HG03060 (cell line): ENCODE data around the gene FLT4.

Experiments
- ATAC-seq: cut with Tn5 transposase; IDR thresholded peaks from one replicate; pipeline ENCODE4 v1.9.1; 2021; ENCODE audit warnings: low read depth, moderate number of reproducible peaks; ENCODE audit not compliant: unreplicated experiment

FLT4 gene

DNA sequence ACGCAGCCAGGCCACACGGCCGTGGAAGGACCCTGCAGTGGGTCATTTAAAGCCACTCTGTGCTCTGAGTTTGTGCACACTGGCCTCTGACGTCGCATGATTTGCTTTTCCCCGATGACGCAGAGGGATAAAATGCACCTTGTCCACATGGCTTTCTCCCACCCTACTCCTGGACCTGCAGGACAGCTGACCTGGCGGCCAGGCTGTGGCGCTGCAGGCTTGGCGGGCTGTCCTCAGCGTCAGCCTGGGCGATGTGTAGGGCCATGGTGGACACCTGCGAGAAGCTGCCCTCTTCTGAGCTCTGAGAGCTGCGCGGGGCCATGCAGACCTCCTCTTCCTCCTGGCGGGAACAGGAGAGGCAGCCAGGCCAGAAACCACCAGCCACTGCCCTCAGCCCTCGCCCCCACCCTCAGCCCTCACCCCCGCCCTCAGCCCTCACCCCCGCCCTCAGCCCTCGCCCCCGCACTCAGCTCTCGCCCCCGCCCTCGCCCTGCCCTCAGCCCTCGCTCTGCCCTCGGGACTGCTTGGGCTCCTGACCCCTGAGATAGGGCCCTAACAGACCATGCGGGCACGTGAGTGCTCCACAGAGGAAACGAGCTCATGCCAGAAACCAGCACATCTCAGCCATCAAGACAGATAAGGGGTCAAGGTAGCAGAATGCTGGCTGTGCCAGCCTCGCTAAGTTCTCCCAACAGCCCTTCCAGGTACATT is 38.1 kb downstream of the FLT4 start:
- no peak for ATAC-seq

GRCh38 chr5:180609817-180610550 is 39.4 kb downstream of the FLT4 start:
- ATAC-seq, result no peak

- ATAC-seq, result no peak
Observed at GRCh38 chr5:180609386-180609785, 40.0 kb downstream of the FLT4 start.

DNA sequence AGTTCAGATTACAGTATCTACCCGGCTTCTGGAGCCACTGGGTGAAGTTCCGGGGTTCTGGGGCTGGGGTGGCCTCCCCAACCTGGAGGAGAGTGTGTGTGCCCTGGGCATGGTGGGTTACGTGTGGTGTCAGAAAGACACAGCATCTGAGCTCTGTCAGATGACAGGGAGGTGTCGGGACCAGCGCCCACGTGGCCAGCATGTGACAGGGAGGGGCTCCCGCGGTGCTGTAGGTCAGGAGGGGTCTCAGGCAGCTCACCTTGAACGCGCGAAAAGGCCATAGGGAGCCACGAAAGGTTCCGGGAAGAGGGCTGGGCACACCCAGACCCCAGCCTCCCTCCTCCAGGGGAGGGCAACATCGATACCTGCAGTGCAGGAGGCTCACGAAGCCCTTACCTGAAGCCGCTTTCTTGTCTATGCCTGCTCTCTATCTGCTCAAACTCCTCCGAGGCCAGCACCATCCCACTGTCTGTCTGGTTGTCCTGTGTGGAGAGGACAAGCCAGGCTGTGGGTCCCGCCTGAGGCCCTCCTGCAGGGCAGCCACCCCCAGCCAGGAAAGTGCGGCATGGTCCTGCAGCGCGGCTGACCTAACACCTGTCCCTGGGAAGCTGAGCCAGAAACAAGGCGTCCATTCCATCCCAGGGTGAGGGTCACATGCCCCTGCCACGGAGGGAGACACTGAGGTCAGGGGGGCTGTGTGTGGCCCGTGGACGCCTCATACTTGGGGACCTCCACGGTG is 40.7 kb downstream of the FLT4 start:
- no peak for ATAC-seq

DNA sequence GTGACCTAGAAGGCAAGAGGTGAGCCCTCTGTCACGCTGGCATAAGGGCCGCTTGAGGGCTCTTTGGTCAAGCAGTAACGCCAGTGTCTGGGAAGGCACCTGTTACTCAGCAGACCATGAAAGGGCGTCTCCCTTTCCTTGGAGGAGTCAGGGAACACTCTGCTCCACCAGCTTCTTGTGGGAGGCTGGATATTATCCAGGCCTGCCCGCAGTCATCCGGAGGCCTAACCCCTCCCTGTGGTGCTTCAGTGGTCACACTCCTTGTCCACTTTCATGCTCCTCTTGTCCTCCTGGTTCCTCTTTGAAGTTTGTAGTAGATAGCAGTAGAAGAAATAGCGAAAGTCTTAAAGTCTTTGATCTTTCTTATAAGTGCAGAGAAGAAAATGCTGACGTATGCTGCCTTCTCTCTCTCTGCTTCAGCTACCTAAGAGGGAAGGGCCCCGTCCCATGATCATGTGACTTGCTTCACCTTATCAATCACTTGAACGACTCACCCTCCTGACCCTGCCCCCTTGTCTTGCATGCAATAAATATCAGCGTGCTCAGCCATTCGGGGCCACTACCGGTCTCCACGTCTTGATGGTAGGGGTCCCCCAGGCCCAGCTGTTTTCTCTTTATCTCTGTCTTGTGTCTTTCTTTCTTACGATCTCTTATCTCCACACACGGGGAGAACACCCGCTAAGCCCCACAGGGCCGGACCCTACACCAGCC is 41.4 kb downstream of the FLT4 start:
- no peak for ATAC-seq

DNA sequence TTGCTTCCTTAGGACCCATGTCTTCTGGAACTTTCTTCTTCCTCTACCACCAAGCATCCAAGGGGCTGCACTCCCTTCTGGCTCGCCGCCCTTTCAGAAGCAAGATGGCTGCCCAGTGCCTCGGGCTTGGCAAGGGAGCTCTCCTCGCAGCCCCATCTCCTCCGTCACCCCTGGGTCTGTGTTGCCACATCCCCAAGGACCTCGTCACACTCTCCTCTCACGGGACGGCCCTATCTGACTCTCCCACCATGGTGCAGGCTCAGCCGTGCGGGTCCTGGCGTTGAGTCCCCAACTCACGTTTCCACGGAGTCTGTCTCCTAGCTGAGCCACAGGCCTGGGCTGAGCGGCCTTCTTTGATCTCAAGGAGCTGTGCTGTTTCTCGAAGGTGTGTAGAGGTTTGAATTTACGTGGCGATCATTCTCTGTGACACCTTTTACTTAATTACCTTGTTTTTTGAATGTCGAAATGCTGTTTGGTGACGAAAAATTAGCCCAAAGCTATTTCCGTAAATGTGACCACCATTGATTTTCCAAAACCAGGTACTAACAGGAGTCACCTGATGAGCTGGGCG is 43.1 kb downstream of the FLT4 start:
- ATAC-seq, result no peak

- no peak for ATAC-seq
Observed at GRCh38 chr5:180605554-180606214, 43.7 kb downstream of the FLT4 start.

DNA sequence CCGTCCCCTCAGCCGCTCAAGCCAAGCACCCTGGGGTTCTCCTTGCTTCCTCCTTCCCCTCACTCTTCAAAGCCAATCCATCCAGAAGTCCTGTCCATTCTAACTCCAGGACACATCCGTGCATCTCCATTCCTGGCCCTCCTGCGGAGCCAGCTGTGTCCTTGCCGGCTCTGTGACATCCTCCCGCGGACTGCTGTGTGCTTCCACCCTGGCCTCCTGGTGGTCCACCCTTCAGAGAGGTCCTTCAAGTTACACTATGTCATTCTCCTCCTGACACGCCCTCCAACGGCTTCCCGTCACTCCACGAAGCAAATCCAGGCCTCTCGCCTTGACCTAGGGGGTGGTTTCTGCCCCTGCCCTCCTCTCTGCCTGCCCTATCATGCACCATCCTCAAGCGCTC is 45.1 kb downstream of the FLT4 start:
- no peak for ATAC-seq

DNA sequence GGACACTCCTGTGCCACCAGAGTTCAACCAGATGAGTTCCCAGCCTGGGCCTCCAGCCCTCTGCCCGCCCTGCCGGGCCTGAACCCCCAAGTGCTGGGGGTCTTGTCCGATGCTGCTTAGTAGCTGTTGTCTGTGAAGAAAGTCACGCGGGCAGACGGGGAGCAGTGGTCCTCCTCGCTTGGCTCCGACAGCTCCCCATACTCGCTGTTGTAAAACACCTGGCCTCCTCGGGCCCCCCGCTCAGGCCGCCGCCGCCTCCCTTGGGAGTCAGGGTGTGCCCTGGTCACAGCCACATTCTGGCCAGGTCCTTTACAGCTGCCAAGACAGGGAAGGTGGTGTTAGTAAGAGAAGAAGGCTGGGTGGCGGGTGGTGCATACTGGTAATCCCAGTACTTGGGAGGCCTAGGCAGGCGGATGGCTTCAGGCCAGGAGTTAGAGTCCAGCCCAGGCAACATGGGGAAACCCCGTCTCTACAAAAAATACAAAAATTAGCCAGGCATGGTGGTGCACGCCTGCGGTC is 46.3 kb downstream of the FLT4 start:
- ATAC-seq, result no peak

- no peak for ATAC-seq
Observed at GRCh38 chr5:180602481-180603075, 46.8 kb downstream of the FLT4 start.

DNA sequence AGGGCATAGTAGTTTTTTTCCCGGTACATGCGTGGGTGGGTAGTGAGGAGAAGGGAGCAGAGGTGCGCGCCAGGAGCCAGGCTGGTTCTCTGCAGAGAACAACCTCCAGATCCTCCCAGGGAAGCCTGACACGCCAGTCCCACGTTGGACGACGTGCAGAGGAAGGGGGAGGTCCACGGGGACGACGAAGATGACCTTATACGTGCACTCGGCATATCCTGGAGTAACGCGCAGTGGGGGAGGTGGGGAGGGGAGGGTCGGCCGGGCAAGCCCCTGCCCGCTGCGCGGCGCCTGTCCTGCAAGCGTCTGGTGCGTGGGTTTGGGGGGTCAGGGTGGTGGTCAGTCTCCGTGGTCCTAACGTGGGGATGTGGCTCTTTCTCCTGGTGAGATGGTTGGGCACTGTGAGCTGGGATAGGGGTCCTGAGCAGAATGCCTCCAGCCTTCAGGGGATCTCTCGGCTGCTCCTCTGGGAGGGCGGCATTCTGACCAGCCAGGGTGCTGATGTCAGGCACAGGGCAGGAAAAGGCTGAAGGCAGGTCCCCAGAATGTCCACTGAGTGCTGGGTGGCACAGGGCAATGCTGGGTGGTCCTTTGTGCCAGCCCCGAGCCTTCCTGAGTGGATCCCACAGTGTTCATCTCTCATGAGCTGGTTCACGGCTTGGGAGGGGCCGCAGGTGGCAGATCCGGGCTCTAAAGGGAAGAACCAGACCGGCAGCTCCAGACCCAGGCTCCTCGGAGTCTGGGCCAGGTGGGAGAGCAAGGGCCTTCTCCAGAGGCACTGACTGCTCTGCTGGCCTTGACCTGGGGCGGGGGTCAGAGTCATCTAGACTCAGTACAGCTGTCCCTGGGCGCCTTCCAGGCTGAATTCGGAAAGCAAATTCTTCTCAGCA is 47.6 kb downstream of the FLT4 start:
- no peak for ATAC-seq

DNA sequence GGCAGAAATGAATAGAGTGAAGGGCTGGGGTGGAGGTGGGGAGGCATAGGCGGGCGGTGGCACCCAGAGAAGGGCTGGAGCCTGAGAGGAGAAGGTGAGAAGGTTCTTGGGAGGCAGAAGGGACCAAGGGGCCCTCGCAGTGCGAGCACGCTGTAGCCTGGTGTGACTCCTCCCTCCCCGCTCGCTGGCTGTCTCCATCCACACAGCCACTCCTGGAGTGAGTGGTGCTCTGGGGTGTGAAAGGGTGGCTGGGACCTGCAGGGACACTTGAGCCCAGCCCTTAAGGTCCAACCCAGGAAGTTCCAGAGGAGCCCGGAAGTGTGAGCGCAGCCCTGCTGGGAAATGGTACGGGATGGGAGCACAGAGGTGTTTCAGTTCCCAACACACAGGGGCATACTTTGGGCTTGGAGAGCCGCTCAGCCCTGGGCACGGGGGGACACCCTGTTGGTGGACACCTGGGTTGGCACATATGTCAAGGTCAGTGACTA is 48.8 kb downstream of the FLT4 start:
- ATAC-seq, result no peak

GRCh38 chr5:180599981-180600553 is 49.3 kb downstream of the FLT4 start:
- no peak for ATAC-seq

- no peak for ATAC-seq
Observed at GRCh38 chr5:180599590-180599914, 49.8 kb downstream of the FLT4 start.

- no peak for ATAC-seq
Observed at GRCh38 chr5:180598797-180599589, 50.4 kb downstream of the FLT4 start.

- ATAC-seq, result no peak
Observed at GRCh38 chr5:180598316-180598701, 51.1 kb downstream of the FLT4 start.

DNA sequence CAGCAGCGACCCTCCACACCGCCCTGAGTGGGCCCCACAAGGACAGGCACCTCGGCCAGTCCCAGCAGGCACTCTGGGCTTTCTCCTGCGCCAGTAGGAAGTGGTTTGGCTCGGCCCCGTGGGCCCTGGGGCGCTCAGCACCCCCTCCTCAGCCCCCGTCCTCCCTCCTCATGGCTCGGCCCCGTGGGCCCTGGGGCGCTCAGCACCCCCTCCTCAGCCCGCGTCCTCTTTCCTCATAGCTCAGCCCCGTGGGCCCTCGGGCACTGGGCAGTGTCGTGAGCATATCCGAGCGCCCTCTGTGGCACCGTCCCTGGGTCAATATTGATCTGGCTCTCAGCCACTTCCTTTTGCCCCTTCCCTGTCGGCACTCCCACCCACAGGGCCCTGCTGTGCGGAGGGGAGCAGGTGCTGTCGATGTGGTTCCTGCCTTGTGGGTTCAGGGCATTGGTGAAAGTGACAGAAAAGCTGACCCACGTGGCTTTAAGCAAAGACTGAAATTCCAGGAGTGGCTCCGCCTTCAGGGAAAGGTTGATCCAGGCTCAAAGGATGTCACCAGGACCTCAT is 52.6 kb downstream of the FLT4 start:
- ATAC-seq, result no peak
